B cell (primary cell): Measurements from ENCODE around the gene CES4A.

Experiments used
- CTCF ChIP-seq: fragments of 200-600 bp; IDR thresholded peaks from one replicate; pipeline ENCODE4 v1.8.0; 2022; ENCODE audit warnings: antibody characterized with exemption, mild to moderate bottlenecking
- EZH2 ChIP-seq: IDR thresholded peaks from 2 replicates; pipeline ENCODE4 v1.6.1; 2012; ENCODE audit warnings: borderline replicate concordance, low read depth, mild to moderate bottlenecking, moderate library complexity, low read length; ENCODE audit not compliant: insufficient read depth, poor library complexity, severe bottlenecking

GRCh38 chr16:67028167-67028695 is 39.8 kb downstream of the CES4A start:
- no peak for TF ChIP-seq CTCF
- no peak for TF ChIP-seq EZH2
